ENCODE results near the gene RAD52. TPM values are rescaled to one million over a fixed set of nuclear protein-coding genes. Genes with fewer than 3 reads are reported as not detected.

RAD52 gene
- total RNA-seq, 4 donors from 2014 or later, result 6.0 to 28.4 (median 14.3) TPM

GRCh38 chr12:926641-927040, 22.9 kb downstream of the RAD52 start:
- WGBS, result 94% methylated on average over 11 of the region's 12 CpGs
- TF ChIP-seq, protein P1, sequence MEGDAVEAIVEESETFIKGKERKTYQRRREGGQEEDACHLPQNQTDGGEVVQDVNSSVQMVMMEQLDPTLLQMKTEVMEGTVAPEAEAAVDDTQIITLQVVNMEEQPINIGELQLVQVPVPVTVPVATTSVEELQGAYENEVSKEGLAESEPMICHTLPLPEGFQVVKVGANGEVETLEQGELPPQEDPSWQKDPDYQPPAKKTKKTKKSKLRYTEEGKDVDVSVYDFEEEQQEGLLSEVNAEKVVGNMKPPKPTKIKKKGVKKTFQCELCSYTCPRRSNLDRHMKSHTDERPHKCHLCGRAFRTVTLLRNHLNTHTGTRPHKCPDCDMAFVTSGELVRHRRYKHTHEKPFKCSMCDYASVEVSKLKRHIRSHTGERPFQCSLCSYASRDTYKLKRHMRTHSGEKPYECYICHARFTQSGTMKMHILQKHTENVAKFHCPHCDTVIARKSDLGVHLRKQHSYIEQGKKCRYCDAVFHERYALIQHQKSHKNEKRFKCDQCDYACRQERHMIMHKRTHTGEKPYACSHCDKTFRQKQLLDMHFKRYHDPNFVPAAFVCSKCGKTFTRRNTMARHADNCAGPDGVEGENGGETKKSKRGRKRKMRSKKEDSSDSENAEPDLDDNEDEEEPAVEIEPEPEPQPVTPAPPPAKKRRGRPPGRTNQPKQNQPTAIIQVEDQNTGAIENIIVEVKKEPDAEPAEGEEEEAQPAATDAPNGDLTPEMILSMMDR (IDR thresholded peaks at IDR 0.05), result no peak
- TF ChIP-seq EP300 (IDR thresholded peaks at IDR 0.05), result no peak
- no peak for TF ChIP-seq POLR2AphosphoS5 (IDR thresholded peaks at IDR 0.05)
- no peak for TF ChIP-seq POLR2A (IDR thresholded peaks at IDR 0.05)
- H3K36me3 ChIP-seq, result peaks cover 84% of the 10 kb centered on the region

DNA sequence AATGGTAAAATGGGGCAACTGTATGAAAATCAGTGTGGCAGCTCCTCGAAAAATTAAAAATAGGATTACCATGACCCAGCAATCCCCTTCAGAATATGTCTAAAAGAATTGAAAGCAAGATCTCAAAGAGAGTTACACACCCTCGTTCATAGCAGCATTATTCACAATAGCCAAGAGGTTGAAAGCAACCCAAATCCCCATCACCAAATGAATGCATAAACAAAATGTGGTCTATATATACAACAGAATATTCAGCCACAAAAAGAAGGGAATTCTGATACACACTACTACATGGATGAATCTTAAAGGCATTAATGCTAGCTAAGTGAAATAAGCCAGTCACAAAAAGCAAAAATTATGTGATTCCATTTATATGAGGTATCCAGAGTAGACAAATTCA, 27.2 kb downstream of the RAD52 start:
- Histone ChIP-seq H3K4me1 (no peaks in the 10 kb centered on the region), H3K27ac (no peak overlapping the region), H3K4me3 (no peak overlapping the region), H3K27me3 (no peaks in the 10 kb centered on the region), H3K9me3 (no peaks in the 10 kb centered on the region), H3K36me3 (peaks cover 64% of the 10 kb centered on the region)
- no peak for DNase-seq (ENCODE audit: low spot score in 2 of 2)
- 74% methylated on average over 2 of the region's 2 CpGs for WGBS
- no peak for TF ChIP-seq EP300 (IDR thresholded peaks at IDR 0.05)
- no peak for TF ChIP-seq POLR2A (IDR thresholded peaks at IDR 0.05)
- TF ChIP-seq POLR2AphosphoS5 (IDR thresholded peaks at IDR 0.05), result no peak
- TF ChIP-seq, protein P1 (IDR thresholded peaks at IDR 0.05), result no peak

More at GRCh38 chr12:926641-927040, 22.9 kb downstream of the RAD52 start:
- Histone ChIP-seq H3K4me1 (no peaks in the 10 kb centered on the region), H3K27me3 (no peaks in the 10 kb centered on the region), H3K4me3 (no peak overlapping the region), H3K27ac (no peak overlapping the region), H3K9me3 (no peaks in the 10 kb centered on the region)
- DNase-seq (ENCODE audit: low spot score in 2 of 2), result no peak

DNA sequence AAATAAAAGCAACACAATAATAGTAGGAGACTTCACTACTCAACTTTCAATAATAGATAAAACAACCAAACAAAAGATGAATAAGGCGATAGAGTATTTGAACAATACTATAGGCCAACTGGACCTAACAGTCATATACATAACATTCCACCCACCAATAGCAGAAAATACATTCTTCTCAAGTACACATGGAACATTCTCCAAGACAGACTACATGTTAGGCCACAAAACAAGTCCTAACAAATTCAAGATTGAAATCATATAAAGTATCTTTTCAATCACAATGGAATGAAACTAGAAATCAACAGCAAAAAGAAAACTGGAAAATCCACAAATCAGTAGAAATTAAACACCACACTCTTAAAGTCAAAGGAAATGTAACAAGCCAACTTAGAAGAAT, 28.8 kb downstream of the RAD52 start:
- DNase-seq (ENCODE audit: low spot score in 2 of 2), result no peak
- H3K36me3 ChIP-seq, result peaks cover 63% of the 10 kb centered on the region
- no peak overlapping the region for H3K27ac ChIP-seq
- no peaks in the 10 kb centered on the region for H3K9me3 ChIP-seq
- WGBS, result 71% methylated on average over 1 of the region's 1 CpG
- no peak for TF ChIP-seq EP300 (IDR thresholded peaks at IDR 0.05)
- no peak for TF ChIP-seq POLR2AphosphoS5 (IDR thresholded peaks at IDR 0.05)
- TF ChIP-seq POLR2A (IDR thresholded peaks at IDR 0.05), result no peak
- TF ChIP-seq, protein P1 (IDR thresholded peaks at IDR 0.05), result no peak
- no peak overlapping the region for H3K4me3 ChIP-seq
- H3K27me3 ChIP-seq, result no peaks in the 10 kb centered on the region
- no peaks in the 10 kb centered on the region for H3K4me1 ChIP-seq

DNA sequence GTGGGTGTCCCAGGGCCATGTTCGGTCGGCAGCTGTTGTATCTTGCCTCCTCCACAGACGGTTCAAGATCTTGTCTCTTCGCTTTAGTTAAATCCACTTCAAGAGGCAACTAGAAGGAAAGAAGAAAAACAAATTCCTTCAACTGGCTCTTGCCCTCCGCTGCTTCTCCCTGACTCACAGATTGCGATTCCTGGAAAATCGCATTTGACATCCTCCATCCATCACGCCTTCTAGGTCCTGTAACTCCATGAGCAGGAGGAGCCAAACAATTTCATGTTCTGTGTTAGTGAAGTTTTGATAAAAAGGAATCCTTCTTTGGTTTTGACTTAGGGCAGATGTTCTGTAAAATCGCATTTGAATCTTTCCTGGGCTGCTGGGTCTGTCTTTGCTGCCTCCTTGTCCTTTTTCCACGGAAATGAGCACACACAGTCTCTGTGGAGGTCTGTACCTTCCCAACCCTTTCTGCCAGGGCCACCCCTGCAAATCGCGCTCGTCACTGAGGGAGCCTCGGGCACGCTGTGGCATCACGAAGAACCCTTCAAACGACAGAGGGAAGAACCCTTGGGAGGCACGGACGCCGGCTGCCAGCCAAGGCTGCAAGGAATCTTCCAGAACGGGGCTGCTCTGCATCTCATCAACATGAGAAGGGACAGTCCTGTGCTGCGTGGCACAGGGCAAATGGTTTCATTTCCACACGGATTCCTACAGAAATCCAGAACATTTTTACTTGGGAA, 32.6 kb downstream of the RAD52 start:
- Histone ChIP-seq H3K27me3 (no peaks in the 10 kb centered on the region), H3K9me3 (no peaks in the 10 kb centered on the region), H3K27ac (no peak overlapping the region), H3K36me3 (peaks cover 69% of the 10 kb centered on the region), H3K4me3 (no peak overlapping the region), H3K4me1 (no peaks in the 10 kb centered on the region)
- TF ChIP-seq POLR2A (IDR thresholded peaks at IDR 0.05) (no peak), EP300 (IDR thresholded peaks at IDR 0.05) (no peak), POLR2AphosphoS5 (IDR thresholded peaks at IDR 0.05) (no peak)
- TF ChIP-seq, protein P1 (IDR thresholded peaks at IDR 0.05), result no peak
- no peak for DNase-seq (ENCODE audit: low spot score in 2 of 2)
- WGBS, result 95% methylated on average over 23 of the region's 23 CpGs

- WGBS, result 95% methylated on average over 20 of the region's 27 CpGs
- peaks cover 73% of the 10 kb centered on the region for H3K36me3 ChIP-seq
Observed at GRCh38 chr12:916240-916639, 33.3 kb downstream of the RAD52 start.

More at GRCh38 chr12:916240-916639, 33.3 kb downstream of the RAD52 start:
- H3K27ac ChIP-seq, result no peak overlapping the region
- no peaks in the 10 kb centered on the region for H3K9me3 ChIP-seq
- no peaks in the 10 kb centered on the region for H3K4me1 ChIP-seq
- H3K27me3 ChIP-seq, result no peaks in the 10 kb centered on the region
- no peak overlapping the region for H3K4me3 ChIP-seq
- no peak for TF ChIP-seq POLR2AphosphoS5 (IDR thresholded peaks at IDR 0.05)
- TF ChIP-seq POLR2A (IDR thresholded peaks at IDR 0.05), result no peak
- TF ChIP-seq EP300 (IDR thresholded peaks at IDR 0.05), result no peak
- TF ChIP-seq, protein P1 (IDR thresholded peaks at IDR 0.05), result no peak
- no peak for DNase-seq (ENCODE audit: low spot score in 2 of 2)

Data from suprapubic skin (tissue), 4 donors.